Spinal cord (tissue), 10 donors: ENCODE data around the gene CHN1. TPM values are rescaled to one million over a fixed set of nuclear protein-coding genes. Genes with fewer than 3 reads are reported as not detected.

ENCODE experiments used
- DNase-seq, 6 donors: peaks; one replicate each; pipeline versions ENCODE4 v3.0.0 to v3.0.0-alpha.2; 2013 to 2015; ENCODE audit warnings: low spot score in 6 of 6, low read depth in 4 of 6
- H3K27ac ChIP-seq: one replicate; pipeline ENCODE4 v1.5.1; 2013; ENCODE audit warnings: low read depth, low read length, control low read depth
- H3K27me3 ChIP-seq: one replicate; pipeline ENCODE4 v1.6.1; 2013; ENCODE audit warnings: low read length; ENCODE audit not compliant: control insufficient read depth, insufficient read depth
- H3K36me3 ChIP-seq: one replicate; pipeline ENCODE4 v1.6.1; 2013; ENCODE audit warnings: low read length; ENCODE audit not compliant: control insufficient read depth, insufficient read depth
- H3K4me1 ChIP-seq: one replicate; pipeline ENCODE4 v1.6.1; 2013; ENCODE audit warnings: low read length; ENCODE audit not compliant: control insufficient read depth, insufficient read depth
- H3K4me3 ChIP-seq: one replicate; pipeline ENCODE4 v1.5.1; 2013; ENCODE audit warnings: low read depth, low read length, control low read depth
- H3K9me3 ChIP-seq: one replicate; pipeline ENCODE4 v1.6.1; 2013; ENCODE audit warnings: low read length; ENCODE audit not compliant: control insufficient read depth, insufficient read depth
- WGBS: methylation state at CpG from one replicate; pipeline ENCODE4 v1.1.5; 2013; ENCODE audit warnings: missing lambda C conversion rate; ENCODE audit not compliant: insufficient coverage; 5-methylcytosine and 5-hydroxymethylcytosine counted together
- polyA plus RNA-seq, 2 donors: library from polyadenylated mRNA; unstranded; fragments of 120-200 nt; gene quantifications; one replicate each; pipeline ENCODE4 v1.2.1, GENCODE V29; 2013; ENCODE audit not compliant: insufficient read length in 2 of 2
- total RNA-seq, 2 donors: library from RNA; depleted of rRNA in 1 of 2; stranded (reverse); fragments of 120-200 nt in 1 of 2; fragments of >200 nt in 1 of 2; gene quantifications; one replicate each; pipeline versions ENCODE4 v1.2.3 to v1.2.4, GENCODE V29; 2013 to 2014
- donor health status: healthy.

CHN1 gene
- total and polyA plus RNA-seq, 4 donors = 56.9 to 72.4 (median 64.0) TPM

DNA sequence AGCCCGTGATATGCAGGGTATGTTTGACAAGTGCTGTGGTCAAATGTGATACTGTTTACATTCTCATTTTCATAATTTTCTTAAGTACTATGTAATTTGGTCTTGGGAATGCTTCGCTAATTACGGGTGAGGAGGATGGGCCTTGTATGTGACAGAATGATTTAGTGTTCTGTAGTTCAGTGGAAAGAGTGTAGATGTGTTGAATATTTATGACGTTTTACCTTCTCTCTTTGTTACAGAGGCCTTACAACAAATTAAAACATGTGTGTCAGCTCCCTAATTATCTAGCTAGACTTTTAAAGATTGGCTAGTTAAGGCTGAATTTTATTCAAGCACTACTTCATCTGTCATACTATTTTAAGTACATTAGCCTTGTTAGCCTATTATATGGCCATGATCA, 230.3 kb downstream of the CHN1 start:
- H3K27ac ChIP-seq = no peak overlapping the region
- no peaks in the 10 kb centered on the region for H3K27me3 ChIP-seq
- H3K4me3 ChIP-seq = no peak overlapping the region
- no CpG with 5 or more reads among the region's 4 CpGs for WGBS
- H3K36me3 ChIP-seq = no peaks in the 10 kb centered on the region
- H3K4me1 ChIP-seq = peaks cover 21% of the 10 kb centered on the region
- H3K9me3 ChIP-seq = no peaks in the 10 kb centered on the region
- DNase-seq = peak in 1 of 6 donors; percentile 58

DNA sequence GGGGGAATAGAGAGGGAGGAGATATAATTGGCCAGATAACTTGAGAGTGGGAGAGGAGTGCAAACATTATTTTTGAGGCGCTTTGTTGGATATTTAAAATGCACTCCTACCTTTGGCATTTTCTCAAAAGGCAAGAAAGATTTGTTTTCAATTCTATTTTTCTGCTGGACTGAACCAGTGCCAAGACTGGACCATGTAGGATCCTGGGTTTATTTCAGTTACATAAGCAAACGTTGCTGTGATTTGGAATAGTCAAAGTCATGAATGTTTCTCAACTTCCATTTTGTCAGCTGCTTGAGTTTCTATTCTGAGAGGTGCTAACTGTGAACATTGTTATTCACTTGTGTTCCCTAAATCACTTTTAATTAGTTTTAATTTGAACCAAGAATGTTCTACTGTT, 232.0 kb downstream of the CHN1 start:
- Histone ChIP-seq H3K9me3 (no peaks in the 10 kb centered on the region), H3K27me3 (no peaks in the 10 kb centered on the region), H3K4me1 (peaks cover 15% of the 10 kb centered on the region), H3K36me3 (no peaks in the 10 kb centered on the region), H3K4me3 (no peak overlapping the region), H3K27ac (no peak overlapping the region)
- 57% methylated on average over 1 of the region's 2 CpGs for WGBS
- DNase-seq = no peak

DNA sequence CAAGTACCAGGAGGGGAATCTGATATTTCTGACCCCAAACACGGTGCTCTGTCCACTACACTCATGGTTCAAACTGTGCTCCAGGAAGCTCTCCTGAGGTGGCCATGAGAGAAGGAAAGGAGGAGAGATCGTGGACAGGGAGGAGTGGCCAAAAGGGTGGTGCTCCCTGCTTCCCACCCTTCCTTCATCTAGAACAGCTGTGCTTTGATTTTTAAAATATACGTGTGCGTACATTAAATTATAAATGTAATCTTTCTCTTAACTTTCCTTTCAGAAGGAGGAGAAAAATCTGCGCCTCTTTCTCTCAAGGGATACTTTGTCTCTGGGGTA, 232.7 kb downstream of the CHN1 start:
- Histone ChIP-seq H3K4me3 (no peak overlapping the region), H3K4me1 (peaks cover 12% of the 10 kb centered on the region), H3K36me3 (no peaks in the 10 kb centered on the region), H3K27me3 (no peaks in the 10 kb centered on the region), H3K9me3 (no peaks in the 10 kb centered on the region), H3K27ac (peak overlapping the region; percentile 41)
- 80% methylated on average over 2 of the region's 5 CpGs for WGBS
- DNase-seq = no peak

DNA sequence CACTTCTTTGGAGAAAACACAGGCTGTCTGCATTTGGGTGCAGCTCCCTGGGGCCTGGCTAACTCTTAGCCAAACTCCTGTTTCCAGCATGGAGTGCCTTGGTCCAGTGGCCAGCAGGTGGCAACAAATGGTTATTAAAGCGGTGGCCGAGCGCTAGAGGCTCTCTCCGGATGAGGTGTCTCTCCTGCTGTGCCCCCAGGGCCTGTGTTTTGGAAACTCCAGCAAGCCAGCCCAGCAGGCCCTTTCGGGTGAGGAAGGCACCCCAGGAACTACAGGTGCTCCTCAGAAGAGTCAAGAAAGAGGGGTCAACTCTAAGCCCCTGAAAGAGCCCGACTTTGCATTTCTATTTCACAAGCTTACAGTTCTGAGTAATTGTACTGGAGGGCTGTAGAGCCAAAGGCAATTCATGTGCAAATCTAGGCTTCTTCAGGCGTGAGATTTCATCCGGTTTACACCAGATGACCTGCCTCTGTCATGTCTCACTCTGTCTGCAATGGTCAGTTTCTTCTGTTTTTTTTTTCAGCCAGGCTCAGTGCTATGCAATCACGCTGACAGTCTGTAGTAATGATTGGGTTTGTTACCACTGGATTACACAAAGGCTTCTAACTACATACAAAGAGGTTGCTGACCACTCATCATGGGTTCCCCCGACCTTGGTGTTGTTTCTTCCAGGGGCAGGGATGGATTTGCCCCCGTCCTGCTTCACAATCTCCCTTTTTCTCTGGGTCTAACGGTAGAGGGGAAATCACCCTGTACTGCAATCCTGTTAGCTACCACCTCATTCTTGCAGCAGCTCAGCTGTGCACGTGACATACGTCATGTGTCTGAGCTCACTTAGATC, 233.3 kb downstream of the CHN1 start:
- DNase-seq = peak in 5 of 6 donors; percentile 47 to 89 (median 57)
- no peaks in the 10 kb centered on the region for H3K36me3 ChIP-seq
- H3K4me3 ChIP-seq = no peak overlapping the region
- 23% methylated on average over 8 of the region's 14 CpGs for WGBS
- peaks cover 10% of the 10 kb centered on the region for H3K4me1 ChIP-seq
- no peaks in the 10 kb centered on the region for H3K9me3 ChIP-seq
- no peaks in the 10 kb centered on the region for H3K27me3 ChIP-seq
- peak overlapping the region; percentile 41 for H3K27ac ChIP-seq

DNA sequence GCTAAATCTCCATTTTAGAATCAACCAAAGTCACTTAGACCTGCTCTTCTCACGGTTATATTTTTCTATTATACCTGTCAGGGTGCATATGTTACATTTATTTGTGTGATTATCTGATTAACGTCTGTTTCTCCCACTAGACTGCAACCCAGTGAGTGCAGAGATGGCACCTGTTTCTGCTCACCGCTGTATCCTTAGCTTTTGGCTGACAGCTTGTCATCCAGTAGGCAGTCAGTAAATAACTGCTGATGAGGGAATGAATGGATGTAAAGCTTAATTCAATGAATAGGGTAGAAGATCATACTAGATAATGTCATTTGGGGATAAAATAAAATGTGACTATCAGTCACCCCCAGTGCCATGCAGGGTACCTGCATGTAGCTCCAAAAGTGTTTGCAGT, 234.0 kb downstream of the CHN1 start:
- Histone ChIP-seq H3K27ac (no peak overlapping the region), H3K27me3 (no peaks in the 10 kb centered on the region), H3K4me1 (peaks cover 9% of the 10 kb centered on the region), H3K4me3 (no peak overlapping the region), H3K9me3 (no peaks in the 10 kb centered on the region), H3K36me3 (no peaks in the 10 kb centered on the region)
- WGBS = 83% methylated on average over 1 of the region's 3 CpGs
- DNase-seq = no peak

DNA sequence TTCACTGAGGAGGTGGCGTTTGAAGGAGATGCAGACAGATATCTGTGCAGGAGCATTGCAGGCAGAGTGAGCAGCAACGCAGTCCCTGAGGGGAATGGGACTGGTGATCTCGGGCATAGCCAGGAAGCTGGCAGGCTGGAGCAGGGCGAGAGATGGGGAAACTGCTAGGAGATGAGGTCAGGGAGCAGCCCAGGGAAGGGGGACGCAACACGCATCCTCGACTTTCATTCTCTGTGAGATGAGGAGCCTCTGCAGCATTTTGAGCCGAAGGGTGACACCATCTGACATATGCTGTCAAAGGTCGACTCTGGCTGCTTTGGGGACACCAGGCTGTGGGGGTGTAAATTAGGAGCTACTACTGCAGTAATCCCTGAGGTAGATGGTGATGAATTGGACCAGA, 236.6 kb downstream of the CHN1 start:
- no peak for DNase-seq
- H3K36me3 ChIP-seq = no peaks in the 10 kb centered on the region
- H3K27ac ChIP-seq = no peak overlapping the region
- H3K9me3 ChIP-seq = no peaks in the 10 kb centered on the region
- no peaks in the 10 kb centered on the region for H3K27me3 ChIP-seq
- H3K4me1 ChIP-seq = peaks cover 14% of the 10 kb centered on the region
- no peak overlapping the region for H3K4me3 ChIP-seq
- 87% methylated on average over 9 of the region's 9 CpGs for WGBS

DNA sequence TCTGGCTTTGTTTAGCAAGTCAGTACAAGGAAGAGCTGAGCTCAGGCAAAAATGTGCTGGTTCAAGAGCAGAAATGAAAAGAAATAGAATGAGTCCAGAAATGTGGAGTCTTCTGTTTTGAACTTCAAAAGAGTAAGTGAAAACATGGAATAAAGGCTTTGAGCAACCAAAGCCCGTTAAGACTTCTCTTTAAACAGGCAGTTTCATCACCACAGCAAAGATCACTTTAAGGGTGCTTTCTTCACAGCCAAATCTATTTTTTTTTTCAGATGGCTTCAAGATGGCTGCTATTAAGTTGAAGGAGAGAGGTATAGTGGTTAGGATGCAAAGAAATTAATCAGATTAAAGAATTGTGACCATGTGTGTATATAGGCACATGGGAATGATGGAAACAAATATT, 238.9 kb downstream of the CHN1 start:
- DNase-seq = no peak
- no CpG with 5 or more reads among the region's 1 CpG for WGBS
- no peaks in the 10 kb centered on the region for H3K9me3 ChIP-seq
- no peaks in the 10 kb centered on the region for H3K36me3 ChIP-seq
- H3K27ac ChIP-seq = no peak overlapping the region
- no peak overlapping the region for H3K4me3 ChIP-seq
- no peaks in the 10 kb centered on the region for H3K27me3 ChIP-seq
- peaks cover 8% of the 10 kb centered on the region for H3K4me1 ChIP-seq

DNA sequence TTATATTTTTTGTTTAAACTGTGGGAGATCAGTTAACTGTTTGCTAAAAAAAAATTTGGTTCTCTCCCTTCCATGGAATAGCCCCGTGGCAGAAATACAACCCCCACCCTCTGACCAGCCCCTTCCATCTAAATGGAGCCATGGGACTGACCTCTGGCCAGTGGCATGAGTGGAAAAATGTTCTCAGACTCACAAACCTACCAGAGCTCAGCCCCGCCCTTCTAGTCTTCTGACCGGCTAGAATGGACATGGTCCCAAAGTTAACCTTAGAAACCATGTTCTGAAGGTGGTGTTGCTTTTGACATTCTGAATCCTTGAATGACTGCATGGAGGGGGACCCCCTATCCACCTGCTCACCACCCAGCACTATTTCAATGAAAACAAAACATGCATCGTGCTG, 239.6 kb downstream of the CHN1 start:
- no peak overlapping the region for H3K27ac ChIP-seq
- WGBS = 70% methylated on average over 2 of the region's 4 CpGs
- H3K27me3 ChIP-seq = no peaks in the 10 kb centered on the region
- peaks cover 8% of the 10 kb centered on the region for H3K4me1 ChIP-seq
- DNase-seq = no peak
- H3K4me3 ChIP-seq = no peak overlapping the region
- H3K36me3 ChIP-seq = no peaks in the 10 kb centered on the region
- no peaks in the 10 kb centered on the region for H3K9me3 ChIP-seq

DNA sequence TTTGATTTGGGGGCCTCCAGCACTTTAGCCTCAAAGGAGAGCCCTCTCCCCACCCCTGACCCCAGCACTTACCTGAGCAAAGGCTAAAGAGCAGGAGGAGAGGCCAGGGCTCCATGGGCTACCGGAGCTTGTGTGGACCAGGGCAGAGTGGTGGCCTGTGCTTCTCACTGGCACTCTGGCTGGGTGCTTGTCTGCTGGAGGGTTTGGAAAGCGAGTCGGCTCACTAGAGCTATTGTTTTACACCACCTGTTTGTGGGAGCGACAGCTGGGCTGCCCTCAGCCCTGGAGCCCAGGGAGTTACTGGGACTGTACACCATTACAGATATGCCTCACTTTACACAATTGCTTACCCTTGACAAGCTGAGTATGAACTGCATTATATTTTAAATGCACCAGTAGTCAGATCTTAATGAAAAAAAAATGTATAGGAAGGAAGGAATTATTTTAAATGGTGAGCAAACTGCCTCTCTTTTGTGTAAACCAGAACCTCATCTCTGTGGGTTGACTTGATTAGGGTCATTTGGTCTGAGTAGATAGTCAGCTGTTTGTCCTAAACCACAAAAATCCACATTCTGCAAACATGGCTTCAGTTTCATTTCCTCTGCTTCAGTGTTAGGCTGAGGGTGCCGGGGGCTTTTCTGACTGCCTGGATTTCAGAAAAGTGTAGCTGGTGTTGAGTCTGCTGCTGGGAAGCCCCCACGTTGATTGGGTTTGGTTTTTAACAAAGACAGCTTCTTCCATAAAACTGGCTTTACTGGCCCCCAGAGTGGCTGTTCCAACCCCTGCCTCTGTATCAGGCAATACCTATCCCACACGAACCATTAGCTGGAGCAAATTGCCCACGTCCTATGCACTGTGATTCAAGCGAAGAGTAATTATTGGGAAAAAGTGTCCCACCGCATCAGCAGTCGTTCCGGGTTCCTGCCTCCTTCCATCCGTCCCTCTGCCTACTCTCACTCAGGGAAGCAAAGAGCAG, 240.6 kb downstream of the CHN1 start, which contains the start of gene CHRNA1:
Gene CHRNA1 (minus strand): TSS at position 193 of the 976 bp plus-strand sequence. CDS start 78 bp downstream, at position 115.
- H3K4me1 ChIP-seq = peaks cover 8% of the 10 kb centered on the region
- no peaks in the 10 kb centered on the region for H3K27me3 ChIP-seq
- 100% methylated on average over 2 of the region's 13 CpGs for WGBS
- peak in 1 of 6 donors; percentile 82 for DNase-seq
- no peak within 1 kb of the TSS for H3K4me3 ChIP-seq
- no peaks in the 10 kb centered on the region for H3K36me3 ChIP-seq
- H3K9me3 ChIP-seq = no peaks in the 10 kb centered on the region
- peak within 1 kb of the TSS; percentile 25 for H3K27ac ChIP-seq
